ENCODE measurements around the gene HOXD11.

The HOXD11 gene

DNA sequence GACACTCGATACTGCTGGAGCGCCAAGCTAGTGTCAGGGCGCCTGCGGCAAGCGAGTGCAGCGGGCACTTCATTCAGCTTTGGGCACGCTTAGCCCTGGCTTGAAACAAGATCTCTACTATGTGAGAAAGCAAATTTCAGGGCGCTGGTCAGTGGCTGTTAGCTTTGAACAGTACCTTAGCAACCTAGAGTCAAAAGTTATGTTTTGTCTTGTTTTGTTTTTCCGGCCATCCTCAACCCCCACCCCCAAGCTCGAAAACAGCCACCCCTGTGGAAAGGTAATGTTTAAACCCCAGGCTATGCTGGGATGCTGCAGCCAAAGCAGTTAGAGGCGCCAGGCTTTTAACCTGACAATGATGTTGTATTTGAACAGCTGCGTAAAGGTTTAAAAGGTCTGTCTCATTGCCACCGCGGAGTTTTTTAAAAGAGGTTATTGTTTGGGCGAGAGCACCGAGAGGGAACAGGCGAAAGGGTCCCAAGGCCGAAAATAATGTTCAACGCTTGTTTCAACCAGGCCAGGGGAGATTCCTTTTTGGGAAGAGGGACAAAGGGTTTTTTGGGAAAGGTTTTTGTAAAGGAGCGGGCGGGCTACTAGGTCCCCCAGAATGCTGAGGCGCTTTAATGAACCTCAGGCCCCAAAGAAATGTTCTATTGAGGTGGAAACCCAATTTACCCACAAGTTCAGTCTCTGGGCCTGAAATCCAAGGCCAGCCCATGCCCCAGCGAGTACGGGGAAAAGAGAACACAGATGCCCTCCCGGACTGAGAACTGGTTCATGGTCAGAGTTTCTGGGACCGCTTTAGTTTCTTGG, 7.2 kb downstream of the HOXD11 start:
- ATAC-seq (ENCODE audit: insufficient read depth, low read depth) (no peak), DNase-seq (no peak)
- Histone ChIP-seq H3K9me3 (ENCODE audit: insufficient read depth, low read length, severe bottlenecking) (no peaks in the 10 kb centered on the region), H3K9ac (ENCODE audit: low read depth, low read length) (no peak overlapping the region), H3K27ac (ENCODE audit: low read length) (no peak overlapping the region), H4K20me1 (ENCODE audit: insufficient read depth, low read length) (no peaks in the 10 kb centered on the region), H3K36me3 (ENCODE audit: insufficient read depth, low read length) (no peaks in the 10 kb centered on the region), H3K79me2 (ENCODE audit: insufficient read depth, low read length) (no peaks in the 10 kb centered on the region), H3K4me2 (ENCODE audit: insufficient read depth, low read length) (no peak overlapping the region), H2AFZ (ENCODE audit: low read depth, low read length) (no peak overlapping the region), H3K4me1 (ENCODE audit: insufficient read depth, low read length) (no peaks in the 10 kb centered on the region), H3K27me3 (ENCODE audit: insufficient read depth, low read length, poor library complexity) (no peaks in the 10 kb centered on the region), H3K4me3 (ENCODE audit: low read depth in 1 of 2, low read length in 2 of 2) (no peak overlapping the region)
- TF ChIP-seq EZH2 (IDR thresholded peaks at IDR 0.05; ENCODE audit: borderline replicate concordance, low read depth, low read length, severe bottlenecking): no peak
- TF ChIP-seq, protein P1, sequence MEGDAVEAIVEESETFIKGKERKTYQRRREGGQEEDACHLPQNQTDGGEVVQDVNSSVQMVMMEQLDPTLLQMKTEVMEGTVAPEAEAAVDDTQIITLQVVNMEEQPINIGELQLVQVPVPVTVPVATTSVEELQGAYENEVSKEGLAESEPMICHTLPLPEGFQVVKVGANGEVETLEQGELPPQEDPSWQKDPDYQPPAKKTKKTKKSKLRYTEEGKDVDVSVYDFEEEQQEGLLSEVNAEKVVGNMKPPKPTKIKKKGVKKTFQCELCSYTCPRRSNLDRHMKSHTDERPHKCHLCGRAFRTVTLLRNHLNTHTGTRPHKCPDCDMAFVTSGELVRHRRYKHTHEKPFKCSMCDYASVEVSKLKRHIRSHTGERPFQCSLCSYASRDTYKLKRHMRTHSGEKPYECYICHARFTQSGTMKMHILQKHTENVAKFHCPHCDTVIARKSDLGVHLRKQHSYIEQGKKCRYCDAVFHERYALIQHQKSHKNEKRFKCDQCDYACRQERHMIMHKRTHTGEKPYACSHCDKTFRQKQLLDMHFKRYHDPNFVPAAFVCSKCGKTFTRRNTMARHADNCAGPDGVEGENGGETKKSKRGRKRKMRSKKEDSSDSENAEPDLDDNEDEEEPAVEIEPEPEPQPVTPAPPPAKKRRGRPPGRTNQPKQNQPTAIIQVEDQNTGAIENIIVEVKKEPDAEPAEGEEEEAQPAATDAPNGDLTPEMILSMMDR (IDR thresholded peaks at IDR 0.05; ENCODE audit: borderline replicate concordance, extremely low read depth, low read length, poor library complexity, severe bottlenecking): no peak

DNA sequence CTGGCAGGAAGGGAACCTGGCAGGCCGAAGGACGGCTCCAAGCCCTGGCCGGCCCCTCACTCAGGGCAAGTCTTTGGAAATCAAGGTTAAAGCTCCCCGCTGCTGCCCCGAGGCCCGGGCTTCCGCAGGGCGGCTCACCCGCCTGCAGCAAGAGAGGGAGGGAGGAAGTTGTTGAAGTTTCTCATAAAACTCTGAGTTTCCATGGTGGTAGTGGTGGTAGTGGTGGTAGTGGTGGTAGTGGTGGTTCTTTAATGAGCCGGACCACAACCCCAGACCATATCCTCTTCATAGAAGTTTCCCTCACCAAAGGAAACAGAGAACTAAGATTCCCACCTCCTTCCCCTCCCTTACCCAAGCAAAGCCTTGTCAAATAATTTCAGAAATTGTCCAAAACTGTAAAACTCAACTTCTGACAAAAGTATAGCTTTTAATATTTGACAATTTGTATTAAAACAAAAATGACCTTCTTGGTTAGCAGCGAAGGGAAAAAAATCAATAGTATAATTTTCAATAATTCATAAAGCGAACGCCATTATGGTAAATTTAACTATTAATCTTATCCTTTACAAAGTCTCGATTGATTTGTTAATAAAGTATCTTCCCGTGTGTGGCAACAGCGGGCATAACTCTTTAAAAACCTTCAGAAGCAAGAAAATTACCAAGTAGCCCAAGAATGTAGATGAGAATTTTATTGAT, 8.0 kb downstream of the HOXD11 start:
- H3K4me1 ChIP-seq (ENCODE audit: insufficient read depth, low read length): no peaks in the 10 kb centered on the region
- no peak overlapping the region for H3K27ac ChIP-seq (ENCODE audit: low read length)
- TF ChIP-seq EZH2 (IDR thresholded peaks at IDR 0.05; ENCODE audit: borderline replicate concordance, low read depth, low read length, severe bottlenecking): no peak
- TF ChIP-seq, protein P1 (IDR thresholded peaks at IDR 0.05; ENCODE audit: borderline replicate concordance, extremely low read depth, low read length, poor library complexity, severe bottlenecking): no peak
- no peaks in the 10 kb centered on the region for H4K20me1 ChIP-seq (ENCODE audit: insufficient read depth, low read length)
- no peak overlapping the region for H2AFZ ChIP-seq (ENCODE audit: low read depth, low read length)
- H3K36me3 ChIP-seq (ENCODE audit: insufficient read depth, low read length): no peaks in the 10 kb centered on the region
- H3K79me2 ChIP-seq (ENCODE audit: insufficient read depth, low read length): no peaks in the 10 kb centered on the region
- no peak overlapping the region for H3K4me2 ChIP-seq (ENCODE audit: insufficient read depth, low read length)
- no peak overlapping the region for H3K4me3 ChIP-seq (ENCODE audit: low read depth in 1 of 2, low read length in 2 of 2)
- no peaks in the 10 kb centered on the region for H3K27me3 ChIP-seq (ENCODE audit: insufficient read depth, low read length, poor library complexity)
- H3K9ac ChIP-seq (ENCODE audit: low read depth, low read length): no peak overlapping the region
- no peak for DNase-seq
- no peaks in the 10 kb centered on the region for H3K9me3 ChIP-seq (ENCODE audit: insufficient read depth, low read length, severe bottlenecking)
- no peak for ATAC-seq (ENCODE audit: insufficient read depth, low read depth)

DNA sequence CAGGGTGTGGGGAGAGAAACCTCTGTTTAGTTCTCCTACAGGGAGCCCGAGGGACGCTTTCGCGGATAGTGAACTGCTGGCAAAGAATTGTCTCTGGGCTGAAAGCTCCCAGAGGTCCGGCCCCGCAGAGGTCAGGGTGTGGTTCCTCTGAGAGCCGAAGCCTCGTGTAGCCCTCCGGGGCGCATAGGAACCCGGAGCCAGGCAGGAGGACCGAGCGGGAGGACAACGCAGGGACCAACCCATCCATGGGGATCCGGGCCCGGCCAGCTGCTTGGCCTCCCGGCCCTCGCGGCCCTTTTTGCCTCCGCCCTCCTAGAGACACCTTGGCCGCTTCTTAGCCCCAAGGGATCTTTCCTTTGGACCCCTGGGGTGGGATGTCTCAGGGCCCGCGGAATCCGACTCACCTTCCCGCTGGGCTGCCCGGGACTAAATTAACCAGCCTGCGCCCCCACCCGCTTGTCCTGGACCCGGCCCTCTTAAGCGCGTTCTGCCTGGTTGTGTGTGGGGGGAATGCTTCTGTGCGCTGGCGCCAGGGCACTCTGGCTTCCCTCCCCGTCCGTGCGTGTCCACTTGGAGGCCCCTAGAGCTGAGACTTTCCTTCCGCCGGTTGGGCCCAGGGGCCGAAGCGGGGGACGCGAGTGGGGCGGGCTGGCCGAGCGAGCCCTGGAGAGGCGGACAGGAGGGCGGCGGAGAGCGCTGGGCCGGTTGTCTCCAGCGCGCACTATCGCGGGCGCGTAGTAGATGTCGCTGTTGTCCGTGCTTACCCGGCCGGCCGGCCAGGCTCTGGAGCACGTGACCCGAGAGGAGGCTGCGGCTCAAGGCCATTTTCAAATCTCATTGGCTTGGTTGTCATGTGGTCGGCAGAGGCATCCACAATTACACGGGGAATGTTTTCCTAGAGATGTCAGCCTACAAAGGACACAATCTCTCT, 9.1 kb downstream of the HOXD11 start, which contains the start of gene HOXD10:
Gene HOXD10 (plus strand): TSS at position 896 of the 931 bp plus-strand sequence. CDS start 56 bp downstream, outside the sequence.
- no peaks in the 10 kb centered on the region for H3K27me3 ChIP-seq (ENCODE audit: insufficient read depth, low read length, poor library complexity)
- no peaks in the 10 kb centered on the region for H3K79me2 ChIP-seq (ENCODE audit: insufficient read depth, low read length)
- no peak within 1 kb of the TSS for H2AFZ ChIP-seq (ENCODE audit: low read depth, low read length)
- H3K9ac ChIP-seq (ENCODE audit: low read depth, low read length): no peak within 1 kb of the TSS
- TF ChIP-seq, protein P1 (IDR thresholded peaks at IDR 0.05; ENCODE audit: borderline replicate concordance, extremely low read depth, low read length, poor library complexity, severe bottlenecking): no peak
- TF ChIP-seq EZH2 (IDR thresholded peaks at IDR 0.05; ENCODE audit: borderline replicate concordance, low read depth, low read length, severe bottlenecking): no peak
- H3K27ac ChIP-seq (ENCODE audit: low read length): no peak within 1 kb of the TSS
- ATAC-seq (ENCODE audit: insufficient read depth, low read depth) (no peak), DNase-seq (no peak)
- no peaks in the 10 kb centered on the region for H3K4me1 ChIP-seq (ENCODE audit: insufficient read depth, low read length)
- no peaks in the 10 kb centered on the region for H4K20me1 ChIP-seq (ENCODE audit: insufficient read depth, low read length)
- no peaks in the 10 kb centered on the region for H3K9me3 ChIP-seq (ENCODE audit: insufficient read depth, low read length, severe bottlenecking)
- no peaks in the 10 kb centered on the region for H3K36me3 ChIP-seq (ENCODE audit: insufficient read depth, low read length)
- no peak within 1 kb of the TSS for H3K4me2 ChIP-seq (ENCODE audit: insufficient read depth, low read length)
- H3K4me3 ChIP-seq (ENCODE audit: low read depth in 1 of 2, low read length in 2 of 2): no peak within 1 kb of the TSS

All from DND-41 (cell line).